Smooth muscle cell (in vitro differentiated cells): ENCODE results near the gene FPGS. TPM values are rescaled to one million over a fixed set of nuclear protein-coding genes. Genes with fewer than 3 reads are reported as not detected.

Source experiments
- DNase-seq: peaks from one replicate; lab custom pipeline; 2025; ENCODE audit not compliant: unreplicated experiment; lab: John Stamatoyannopoulos, UW
- H2AFZ ChIP-seq: fragments of 200-600 bp; sonication (generic); 2 replicates; pipeline ENCODE4 v1.6.0; 2016; ENCODE audit warnings: antibody characterized with exemption, low read depth, mild to moderate bottlenecking
- H3F3A ChIP-seq: fragments of 200-600 bp; sonication (generic); 2 replicates; pipeline ENCODE4 v1.6.0; 2017; ENCODE audit warnings: antibody characterized with exemption, low read depth
- H3K27ac ChIP-seq: fragments of 200-600 bp; sonication (generic); 2 replicates; pipeline ENCODE4 v1.5.1; 2016; ENCODE audit warnings: low read depth, mild to moderate bottlenecking
- H3K27me3 ChIP-seq: fragments of 200-600 bp; sonication (generic); 2 replicates; pipeline ENCODE4 v1.6.1; 2016; ENCODE audit warnings: low read depth, mild to moderate bottlenecking
- H3K36me3 ChIP-seq: fragments of 200-600 bp; sonication (generic); 2 replicates; pipeline ENCODE4 v1.5.1; 2016; ENCODE audit warnings: low read depth
- H3K4me1 ChIP-seq: fragments of 200-600 bp; sonication (generic); 2 replicates; pipeline ENCODE4 v1.5.1; 2016; ENCODE audit warnings: low read depth
- H3K4me2 ChIP-seq: fragments of 200-600 bp; sonication (generic); 2 replicates; pipeline ENCODE4 v1.6.0; 2016; ENCODE audit warnings: mild to moderate bottlenecking
- H3K4me3 ChIP-seq: fragments of 200-600 bp; sonication (generic); 2 replicates; pipeline ENCODE4 v1.5.1; 2016; ENCODE audit warnings: mild to moderate bottlenecking
- H3K79me2 ChIP-seq: fragments of 200-600 bp; sonication (generic); 2 replicates; pipeline ENCODE4 v1.6.0; 2016; ENCODE audit warnings: low read depth, mild to moderate bottlenecking
- H3K9ac ChIP-seq: fragments of 200-600 bp; sonication (generic); 2 replicates; pipeline ENCODE4 v1.6.0; 2016; ENCODE audit warnings: low read depth
- H3K9me3 ChIP-seq: fragments of 200-600 bp; sonication (generic); replicated peaks from 2 replicates; pipeline ENCODE4 v1.5.1; 2016; ENCODE audit warnings: low read depth
- H4K20me1 ChIP-seq: fragments of 200-600 bp; sonication (generic); 2 replicates; pipeline ENCODE4 v1.6.0; 2016; ENCODE audit warnings: low read depth
- CTCF ChIP-seq: fragments of 200-600 bp; sonication (generic); IDR thresholded peaks from 2 replicates; pipeline ENCODE4 v1.5.1; 2017; ENCODE audit warnings: borderline replicate concordance, mild to moderate bottlenecking, antibody characterized with exemption; ENCODE audit not compliant: insufficient read depth, poor library complexity, severe bottlenecking
- WGBS: methylation state at CpG from one replicate; pipeline ENCODE4 v1.1.7; 2016; ENCODE audit warnings: low lambda C conversion rate; 5-methylcytosine and 5-hydroxymethylcytosine counted together
- microRNA-seq: library from miRNA; unstranded; fragments of <30 nt; microRNA quantifications from one replicate; pipeline ENCODE4, GENCODE V29; 2016; ENCODE audit warnings: borderline number of aligned reads
- polyA plus RNA-seq: library from polyadenylated mRNA; unstranded; fragments of >200 nt; fragmentation: Nextera tagmentation; extraction: Ambion mirVana; gene quantifications from 2 replicates; pipeline ENCODE4 v1.2.1, GENCODE V29; 2016
- small RNA-seq: library from RNA; depleted of rRNA; stranded (forward); fragments of <200 nt; gene quantifications from one replicate; pipeline ENCODE3, GENCODE V24; 2014
- total RNA-seq: library from RNA; depleted of rRNA; stranded (reverse); fragments of >200 nt; gene quantifications from 2 replicates; pipeline ENCODE4 v1.2.3, GENCODE V29; 2014

Gene FPGS
- total and polyA plus RNA-seq, 2 experiments from 2014 or later = 12.9 to 34.9 TPM

DNA sequence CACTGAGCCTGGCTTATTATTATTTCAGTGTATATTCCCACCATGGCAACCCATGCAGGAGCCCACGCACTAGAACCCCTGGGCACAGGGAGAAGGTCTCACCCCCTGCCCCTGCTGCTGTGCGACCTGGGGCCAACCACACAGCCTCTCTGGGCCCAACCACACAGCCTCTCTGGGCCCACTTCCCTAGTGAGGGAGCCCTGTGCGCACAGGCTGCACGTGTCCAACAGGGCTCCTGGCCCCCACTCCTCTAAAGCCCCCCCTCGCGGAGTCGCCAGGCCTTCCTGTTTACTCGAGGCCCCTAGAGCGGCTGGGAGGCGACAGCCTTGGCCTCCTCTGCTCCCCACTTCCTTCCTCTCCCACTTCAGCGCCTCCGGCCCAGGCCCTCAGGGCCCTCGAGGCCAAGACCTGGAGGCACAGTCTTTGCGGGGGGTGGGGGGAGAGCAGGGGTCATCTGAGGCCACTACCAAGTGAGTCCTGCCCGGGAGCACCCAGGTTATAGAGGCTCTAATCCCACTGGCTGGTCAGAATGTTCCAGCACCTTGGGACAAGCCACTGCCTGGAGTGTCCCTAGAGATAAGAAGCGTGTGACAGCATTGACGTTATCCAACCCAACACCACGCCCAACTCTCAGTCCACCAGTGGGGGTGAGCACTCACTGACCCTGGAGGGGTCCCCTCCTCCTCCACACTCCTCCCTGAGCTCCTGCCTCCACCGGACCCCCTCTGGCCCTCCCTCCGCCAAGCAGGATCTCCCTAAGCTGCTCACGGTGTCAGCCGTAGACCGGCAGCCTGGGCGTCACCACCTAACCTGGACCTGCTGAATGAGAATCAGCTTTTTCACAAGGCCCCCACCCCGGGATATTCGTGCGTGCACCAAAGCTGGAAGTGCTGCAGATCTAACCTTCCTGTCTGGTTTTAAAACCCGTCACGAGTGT lies 59.7 kb downstream of the FPGS start:
- no peaks in the 10 kb centered on the region for H3K4me1 ChIP-seq
- no peak overlapping the region for H2AFZ ChIP-seq
- H3K79me2 ChIP-seq = no peaks in the 10 kb centered on the region
- H3K36me3 ChIP-seq = no peaks in the 10 kb centered on the region
- no peak overlapping the region for H3K4me3 ChIP-seq
- H3K27ac ChIP-seq = no peak overlapping the region
- TF ChIP-seq CTCF = no peak
- no peak overlapping the region for H3K9ac ChIP-seq
- no peaks in the 10 kb centered on the region for H3K27me3 ChIP-seq
- H3F3A ChIP-seq = no peaks in the 10 kb centered on the region
- no peaks in the 10 kb centered on the region for H3K9me3 ChIP-seq
- DNase-seq = no peak
- no peak overlapping the region for H3K4me2 ChIP-seq
- WGBS = 65% methylated on average over 28 of the region's 29 CpGs
- no peaks in the 10 kb centered on the region for H4K20me1 ChIP-seq

GRCh38 chr9:127863191-127863621 lies 60.5 kb downstream of the FPGS start:
- Histone ChIP-seq H3K4me3 (no peak overlapping the region), H3K79me2 (no peaks in the 10 kb centered on the region), H3K4me2 (no peak overlapping the region), H3K9ac (no peak overlapping the region), H3K27ac (no peak overlapping the region), H4K20me1 (no peaks in the 10 kb centered on the region), H3K27me3 (no peaks in the 10 kb centered on the region), H3F3A (no peaks in the 10 kb centered on the region), H2AFZ (no peak overlapping the region), H3K4me1 (no peaks in the 10 kb centered on the region), H3K36me3 (no peaks in the 10 kb centered on the region), H3K9me3 (no peaks in the 10 kb centered on the region)
- 78% methylated on average over 13 of the region's 13 CpGs for WGBS
- no peak for DNase-seq
- no peak for TF ChIP-seq CTCF

Small RNA genes within 50 kb of the gene (microRNA-seq; reads per million reads assigned to microRNA genes)
- gene MIR2861 (not detected), gene MIR3960 (not detected)

Small RNA genes within 50 kb of the gene (small RNA-seq; reads per million reads assigned to genes)
- gene RF00019 = not detected
- not detected for gene RNA5SP296

Other genes with a start within 250 kb of the FPGS start
- 22.4 and 39.5 TPM in 2 replicates for gene STXBP1, start 190.6 kb upstream of the FPGS start, total RNA-seq
- 22.8 and 26.7 TPM in 2 replicates for gene STXBP1, start 190.6 kb upstream of the FPGS start, polyA plus RNA-seq
- gene CFAP157, start 95.9 kb upstream of the FPGS start, total RNA-seq = not detected in 2 replicates
- gene CFAP157, start 95.9 kb upstream of the FPGS start, polyA plus RNA-seq = 0.33 and 0.41 TPM in 2 replicates
- gene PTRH1, start 87.2 kb upstream of the FPGS start, total RNA-seq = 5.6 and 11.9 TPM in 2 replicates
- gene PTRH1, start 87.2 kb upstream of the FPGS start, polyA plus RNA-seq = 33.8 and 34.7 TPM in 2 replicates
- gene TTC16, start 86.8 kb upstream of the FPGS start, total RNA-seq = not detected in 2 replicates
- 0.22 TPM in 1 of 2 replicates, not detected in the other for gene TTC16, start 86.8 kb upstream of the FPGS start, polyA plus RNA-seq
- gene TOR2A, start 67.6 kb upstream of the FPGS start, total RNA-seq = 6.5 and 7.3 TPM in 2 replicates
- 11.5 and 12.3 TPM in 2 replicates for gene TOR2A, start 67.6 kb upstream of the FPGS start, polyA plus RNA-seq
- 1.5 TPM in 1 of 2 replicates, not detected in the other for gene SH2D3C, start 24.2 kb upstream of the FPGS start, total RNA-seq
- 0.54 and 0.83 TPM in 2 replicates for gene SH2D3C, start 24.2 kb upstream of the FPGS start, polyA plus RNA-seq
- 38.2 and 48.0 TPM in 2 replicates for gene CDK9, start 16.8 kb upstream of the FPGS start, total RNA-seq
- 61.4 and 68.6 TPM in 2 replicates for gene CDK9, start 16.8 kb upstream of the FPGS start, polyA plus RNA-seq
- 11.1 and 12.6 TPM in 2 replicates for gene ENG, start 51.8 kb downstream of the FPGS start, total RNA-seq
- 42.4 and 54.1 TPM in 2 replicates for gene ENG, start 51.8 kb downstream of the FPGS start, polyA plus RNA-seq
- gene AK1, start 74.8 kb downstream of the FPGS start, total RNA-seq = 22.2 and 52.4 TPM in 2 replicates
- gene AK1, start 74.8 kb downstream of the FPGS start, polyA plus RNA-seq = 97.8 and 115 TPM in 2 replicates
- gene ST6GALNAC6, start 96.7 kb downstream of the FPGS start, total RNA-seq = 34.3 and 36.4 TPM in 2 replicates
- 48.8 and 65.8 TPM in 2 replicates for gene ST6GALNAC6, start 96.7 kb downstream of the FPGS start, polyA plus RNA-seq
- gene ST6GALNAC4, start 114.2 kb downstream of the FPGS start, total RNA-seq = 5.3 and 22.5 TPM in 2 replicates
- gene ST6GALNAC4, start 114.2 kb downstream of the FPGS start, polyA plus RNA-seq = 12.1 and 13.6 TPM in 2 replicates
- gene PIP5KL1, start 127.9 kb downstream of the FPGS start, total RNA-seq = 1.1 and 9.2 TPM in 2 replicates
- gene PIP5KL1, start 127.9 kb downstream of the FPGS start, polyA plus RNA-seq = 2.7 and 9.7 TPM in 2 replicates
- 23.6 and 26.0 TPM in 2 replicates for gene DPM2, start 135.0 kb downstream of the FPGS start, total RNA-seq
- gene DPM2, start 135.0 kb downstream of the FPGS start, polyA plus RNA-seq = 68.5 and 72.8 TPM in 2 replicates
- gene EEIG1, start 178.1 kb downstream of the FPGS start, total RNA-seq = 9.2 and 21.2 TPM in 2 replicates
- gene EEIG1, start 178.1 kb downstream of the FPGS start, polyA plus RNA-seq = 18.1 and 19.4 TPM in 2 replicates